Calu3 (cell line): ENCODE data around the gene CREBBP. TPM values are rescaled to one million over a fixed set of nuclear protein-coding genes. Genes with fewer than 3 reads are reported as not detected.

Experiments
- BruUV-seq: library from RNA; stranded (reverse); fragments of 400-500 nt; replicated peaks from 2 replicates; lab custom pipeline; 2021; lab: Mats Ljungman, UMichigan
- CTCF ChIA-PET: fragments of 300-600 bp; sonication (Branson Sonifier 250); formaldehyde crosslinking; loops from one replicate; lab custom pipeline; 2022; ENCODE audit warnings: antibody characterized with exemption; lab: Charles Lee
- DNase-seq: peaks from one replicate; pipeline ENCODE4 v3.0.0; 2022
- H3K27ac Mint-ChIP-seq: one replicate; pipeline ENCODE4 v1.8.0; 2022; ENCODE audit warnings: mixed read lengths; ENCODE audit not compliant: unreplicated experiment
- H3K27me3 Mint-ChIP-seq: one replicate; pipeline ENCODE4 v1.8.0; 2022; ENCODE audit warnings: mixed read lengths; ENCODE audit not compliant: unreplicated experiment
- H3K36me3 Mint-ChIP-seq: one replicate; pipeline ENCODE4 v1.8.0; 2022; ENCODE audit warnings: mild to moderate bottlenecking, moderate library complexity, mixed read lengths; ENCODE audit not compliant: insufficient read depth, unreplicated experiment
- H3K4me1 Mint-ChIP-seq: one replicate; pipeline ENCODE4 v1.8.0; 2022; ENCODE audit warnings: mild to moderate bottlenecking, low read depth, mixed read lengths; ENCODE audit not compliant: unreplicated experiment
- H3K4me3 Mint-ChIP-seq: one replicate; pipeline ENCODE4 v1.8.0; 2022; ENCODE audit warnings: mild to moderate bottlenecking, low read depth, moderate library complexity, mixed read lengths; ENCODE audit not compliant: unreplicated experiment
- H3K9me3 Mint-ChIP-seq: one replicate; pipeline ENCODE4 v1.8.0; 2022; ENCODE audit warnings: low read depth, mixed read lengths; ENCODE audit not compliant: unreplicated experiment
- CTCF ChIP-seq: fragments of 200-600 bp; IDR thresholded peaks from one replicate; pipeline ENCODE4 v1.8.0; 2022; ENCODE audit warnings: antibody characterized with exemption; ENCODE audit not compliant: unreplicated experiment
- intact Hi-C: fragments of 100-400 bp; cut with micrococcal nuclease; formaldehyde crosslinking; loops from one replicate; pipeline ENCODE4 v1.10.0; 2022; ENCODE audit not compliant: unreplicated experiment
- total RNA-seq: library from RNA; stranded (reverse); gene quantifications from 2 replicates; pipeline ENCODE4 v1.2.3, GENCODE V29; 2022

Gene CREBBP
- total RNA-seq, 1 experiment from 2014 or later: 91.0 TPM

GRCh38 chr16:3858801-3859200 lies 21.7 kb downstream of the CREBBP start:
- intact Hi-C loops: no loop called here
- CTCF ChIA-PET: no interaction called here

GRCh38 chr16:3857189-3858043 lies 23.1 kb downstream of the CREBBP start:
- CTCF ChIA-PET: no interaction called here
- H3K4me1 Mint-ChIP-seq: peaks cover 52% of the 10 kb centered on the region
- no peak overlapping the region for H3K4me3 Mint-ChIP-seq
- no TSS peak for BruUV-seq
- H3K27ac Mint-ChIP-seq: no peak overlapping the region
- intact Hi-C loops: no loop called here
- no peaks in the 10 kb centered on the region for H3K36me3 Mint-ChIP-seq
- no peak for DNase-seq
- H3K27me3 Mint-ChIP-seq: no peaks in the 10 kb centered on the region
- no peak for TF ChIP-seq CTCF
- no peaks in the 10 kb centered on the region for H3K9me3 Mint-ChIP-seq

More at GRCh38 chr16:3858801-3859200, 21.7 kb downstream of the CREBBP start:
- no TSS peak for BruUV-seq
- H3K27ac Mint-ChIP-seq: no peak overlapping the region
- no peaks in the 10 kb centered on the region for H3K9me3 Mint-ChIP-seq
- peaks cover 57% of the 10 kb centered on the region for H3K4me1 Mint-ChIP-seq
- no peaks in the 10 kb centered on the region for H3K27me3 Mint-ChIP-seq
- no peak overlapping the region for H3K4me3 Mint-ChIP-seq
- no peak for DNase-seq
- no peak for TF ChIP-seq CTCF
- H3K36me3 Mint-ChIP-seq: no peaks in the 10 kb centered on the region

- BruUV-seq: no TSS peak
- DNase-seq: no peak
- intact Hi-C loops: no loop called here
- Mint-ChIP-seq H3K27ac (no peak overlapping the region), H3K36me3 (no peaks in the 10 kb centered on the region), H3K9me3 (no peaks in the 10 kb centered on the region), H3K4me1 (peaks cover 43% of the 10 kb centered on the region), H3K4me3 (no peak overlapping the region), H3K27me3 (no peaks in the 10 kb centered on the region)
- no peak for TF ChIP-seq CTCF
- CTCF ChIA-PET: no interaction called here
These were observed 24.0 kb downstream of the CREBBP start for GRCh38 chr16:3856367-3857141.

GRCh38 chr16:3854750-3855541 lies 25.6 kb downstream of the CREBBP start:
- CTCF ChIA-PET: no interaction called here
- H3K4me1 Mint-ChIP-seq: peaks cover 36% of the 10 kb centered on the region

More at GRCh38 chr16:3854750-3855541, 25.6 kb downstream of the CREBBP start:
- no peak for TF ChIP-seq CTCF
- intact Hi-C loops: no loop called here
- Mint-ChIP-seq H3K27ac (no peak overlapping the region), H3K9me3 (no peaks in the 10 kb centered on the region), H3K36me3 (no peaks in the 10 kb centered on the region), H3K27me3 (no peaks in the 10 kb centered on the region), H3K4me3 (no peak overlapping the region)
- no peak for DNase-seq
- BruUV-seq: no TSS peak
